GM10248 (cell line): Measurements from ENCODE around the gene GMDS.

ENCODE experiments used
- CTCF ChIA-PET: fragments of 300-600 bp; sonication (Branson Sonifier 250); formaldehyde crosslinking; extraction: SDS; loops from one replicate; lab custom pipeline; 2021; ENCODE audit warnings: antibody characterized with exemption; lab: Yijun Ruan, JAX
- POLR2A ChIA-PET: fragments of 350-650 bp; sonication (Branson Sonifier 250); formaldehyde crosslinking; extraction: SDS; loops from one replicate; lab custom pipeline; 2020; ENCODE audit warnings: antibody characterized with exemption; lab: Yijun Ruan, JAX
- DNase-seq: peaks from one replicate; pipeline ENCODE4 v3.0.0; 2012; ENCODE audit errors: extremely low spot score
- CTCF ChIP-seq: IDR thresholded peaks from 2 replicates; pipeline ENCODE4 v1.5.1; 2012; ENCODE audit warnings: mild to moderate bottlenecking, low read depth; ENCODE audit errors: extremely low read depth, missing control alignments, control extremely low read depth

GMDS gene

DNA sequence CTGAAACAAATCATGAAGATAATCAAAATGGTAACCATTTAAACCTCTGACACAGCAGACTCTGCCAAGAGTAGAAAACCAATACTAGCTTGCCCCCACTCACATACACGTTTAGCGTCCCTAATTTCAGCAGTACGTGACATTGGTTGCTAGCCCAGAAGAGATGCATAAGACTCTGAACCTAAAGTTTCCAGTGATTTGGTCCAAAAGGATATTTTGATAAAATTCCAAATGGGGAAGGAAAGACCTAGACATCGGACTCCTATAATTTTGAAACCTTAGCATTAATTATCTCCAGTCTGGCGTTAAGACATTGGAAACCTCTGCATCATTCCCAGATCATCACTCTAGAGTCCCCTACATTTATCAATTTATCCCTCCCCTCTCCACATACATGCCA is 98.1 kb downstream of the GMDS start:
- ChIA-PET POLR2A (no interaction called here), CTCF (interaction anchor here (1.5 kb wide), 1 partner anchor 18 kb away, joined by 3 read pairs; no protein-coding TSS in a partner anchor)
- TF ChIP-seq CTCF, result no peak
- DNase-seq, result no peak

- no peak for DNase-seq
- ChIA-PET POLR2A (no interaction called here), CTCF (interaction anchor here (1.5 kb wide), 1 partner anchor 17 kb away, joined by 3 read pairs; no protein-coding TSS in a partner anchor)
- no peak for TF ChIP-seq CTCF
Measured at GRCh38 chr6:2144210-2144609, 101.2 kb downstream of the GMDS start.

- ChIA-PET CTCF (no interaction called here), POLR2A (no interaction called here)
- TF ChIP-seq CTCF, result no peak
- no peak for DNase-seq
Measured at GRCh38 chr6:2141644-2142290, 103.6 kb downstream of the GMDS start.

DNA sequence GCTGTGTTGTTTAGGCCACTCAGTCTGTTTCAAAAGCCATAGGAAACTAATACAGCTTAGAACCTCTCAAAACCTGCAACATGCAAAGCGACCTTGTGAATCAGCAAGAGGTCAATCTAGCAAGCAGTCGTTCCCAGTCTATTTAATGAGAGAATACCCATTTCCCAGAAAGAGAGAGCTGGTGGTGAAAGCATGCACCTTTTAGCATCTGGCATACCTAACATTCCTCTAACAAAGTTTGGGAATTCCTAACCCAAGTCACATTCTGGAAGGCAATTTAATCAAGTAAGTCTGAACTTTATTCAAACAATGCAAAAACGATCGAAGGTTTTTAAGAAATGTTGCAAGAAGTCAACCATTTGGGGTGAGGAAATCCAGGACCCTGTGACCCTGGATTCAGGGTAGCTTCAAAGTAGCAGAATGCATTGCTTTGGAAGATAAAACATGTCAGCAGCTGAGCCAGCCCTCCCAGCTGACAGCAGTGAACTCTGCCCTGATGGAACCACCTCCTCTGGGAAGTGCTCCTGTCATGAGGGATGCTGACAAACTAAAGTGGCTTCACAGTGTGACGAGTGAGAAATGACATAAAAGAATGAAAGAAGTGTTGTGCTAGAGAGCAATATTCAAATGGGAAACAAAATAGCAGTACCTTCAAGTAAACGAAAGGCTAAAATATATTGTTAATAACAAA is 104.8 kb downstream of the GMDS start:
- DNase-seq, result no peak
- POLR2A ChIA-PET, result no interaction called here
- TF ChIP-seq CTCF, result no peak
- CTCF ChIA-PET, result interaction anchor here (0.7 to 1.1 kb wide), 2 partner anchors 21 to 610 kb away, joined by 3 read pairs; no protein-coding TSS in a partner anchor

DNA sequence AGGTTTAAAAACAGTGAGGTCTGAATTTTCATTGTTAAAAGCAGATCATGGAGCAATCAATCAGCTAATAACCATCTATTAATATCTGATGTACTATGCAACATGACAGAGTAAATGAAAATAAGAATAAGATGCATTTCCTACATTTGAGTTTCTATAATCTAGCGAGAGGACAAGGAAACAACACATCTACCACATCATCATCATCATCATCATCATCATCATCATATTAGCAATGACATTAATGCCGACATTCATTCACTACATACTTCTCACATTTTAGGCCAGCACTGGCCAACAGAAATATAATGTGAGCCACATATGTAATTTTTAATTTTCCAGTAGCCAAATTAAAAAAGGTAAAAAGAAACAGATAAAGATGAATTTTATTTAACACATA is 110.0 kb downstream of the GMDS start:
- no peak for TF ChIP-seq CTCF
- POLR2A ChIA-PET, result no interaction called here
- CTCF ChIA-PET, result interaction anchor here (0.6 to 2.3 kb wide), 3 partner anchors 9 to 31 kb away, joined by 3 to 6 read pairs (median 4); no protein-coding TSS in a partner anchor
- DNase-seq, result no peak

DNA sequence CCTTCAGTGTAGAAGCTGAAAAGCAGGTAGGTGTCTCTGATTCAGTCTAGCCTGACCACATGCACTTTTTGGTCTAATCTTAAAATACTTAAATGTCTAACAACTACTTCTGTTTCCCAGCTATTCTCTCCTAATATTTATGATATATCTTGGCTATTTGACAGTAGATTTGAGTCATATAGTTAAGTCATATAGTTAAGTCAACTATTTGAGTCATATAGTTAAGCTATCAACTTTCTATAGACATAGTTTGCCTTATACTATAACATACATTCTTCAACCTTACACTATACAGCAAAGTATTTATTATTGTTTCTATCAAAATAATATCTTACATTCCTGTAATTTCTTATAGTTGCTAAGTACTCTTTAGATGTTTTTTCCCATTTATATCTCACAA is 110.9 kb downstream of the GMDS start:
- ChIA-PET CTCF (interaction anchor here (0.6 to 3.6 kb wide), 7 partner anchors 8 to 538 kb away, joined by 3 to 20 read pairs (median 4); no protein-coding TSS in a partner anchor), POLR2A (no interaction called here)
- TF ChIP-seq CTCF, result no peak
- DNase-seq, result no peak
